HL-60 (cell line): ENCODE measurements around the gene CCDC15.

Experiments used
- DNase-seq, 2 experiments: peaks; one replicate each; pipeline ENCODE4 v3.0.0-alpha.2; 2010 to 2020; ENCODE audit warnings: low read depth in 1 of 2, low spot score in 1 of 2
- H3K27ac ChIP-seq: fragments of 250-450 bp; sonication (Bioruptor Pico); replicated peaks from 2 replicates; pipeline ENCODE4 v1.5.1; 2020; ENCODE audit warnings: mild to moderate bottlenecking, moderate library complexity
- H3K27me3 ChIP-seq: fragments of 250-450 bp; sonication (Bioruptor Pico); 2 replicates; pipeline ENCODE4 v1.5.1; 2021; ENCODE audit warnings: mild to moderate bottlenecking, moderate library complexity; ENCODE audit not compliant: insufficient read depth, poor library complexity, severe bottlenecking
- H3K4me3 ChIP-seq: replicated peaks from 2 replicates; pipeline ENCODE4 v1.5.1; 2011; ENCODE audit warnings: mild to moderate bottlenecking, control low read depth, low read length; ENCODE audit not compliant: insufficient read depth
- CTCF ChIP-seq: IDR thresholded peaks from one replicate; pipeline ENCODE4 v1.5.1; 2011; ENCODE audit warnings: low read length, control low read depth, inconsistent platforms; ENCODE audit not compliant: insufficient read depth
- GABPA ChIP-seq: IDR thresholded peaks from 2 replicates; pipeline ENCODE4 v1.6.1; 2012; ENCODE audit warnings: low read depth
- POLR2AphosphoS5 ChIP-seq: IDR thresholded peaks from 2 replicates; pipeline ENCODE4 v1.6.1; 2012; ENCODE audit warnings: low read depth
- REST ChIP-seq: IDR thresholded peaks from 2 replicates; pipeline ENCODE4 v1.6.1; 2012; ENCODE audit warnings: low read depth; ENCODE audit not compliant: insufficient replicate concordance
- SPI1 ChIP-seq: IDR thresholded peaks from 2 replicates; pipeline ENCODE4 v1.6.1; 2012; ENCODE audit warnings: low read depth, mild to moderate bottlenecking, borderline replicate concordance

The CCDC15 gene

GRCh38 chr11:125069796-125070195 is 115.8 kb downstream of the CCDC15 start:
- DNase-seq, result peak in 1 of 2 experiments; percentile 49
- H3K27me3 ChIP-seq, result no peaks in the 10 kb centered on the region
- peak overlapping the region; percentile 73 for H3K27ac ChIP-seq
- no peak overlapping the region for H3K4me3 ChIP-seq
- no peak for TF ChIP-seq GABPA
- peak; percentile 57; the same call in 1 of the 2 replicates for TF ChIP-seq POLR2AphosphoS5

GRCh38 chr11:125070699-125071254 is 116.8 kb downstream of the CCDC15 start:
- TF ChIP-seq SPI1, result peak; percentile 85
- no peak for TF ChIP-seq GABPA
- TF ChIP-seq POLR2AphosphoS5, result peak; percentile 94
- TF ChIP-seq REST, result peak; percentile 26
- TF ChIP-seq CTCF, result no peak
- Histone ChIP-seq H3K27ac (peak overlapping the region; percentile 73), H3K27me3 (no peaks in the 10 kb centered on the region), H3K4me3 (no peak overlapping the region)
- DNase-seq, result peak; percentile 98 to 100

- H3K27ac ChIP-seq, result peak overlapping the region; percentile 73
- TF ChIP-seq REST (no peak), POLR2AphosphoS5 (no peak), SPI1 (no peak), CTCF (no peak), GABPA (no peak)
- H3K4me3 ChIP-seq, result no peak overlapping the region
- DNase-seq, result no peak
- H3K27me3 ChIP-seq, result no peaks in the 10 kb centered on the region
Measured at GRCh38 chr11:125071435-125071834, 117.4 kb downstream of the CCDC15 start.

GRCh38 chr11:125071846-125072217 is 117.8 kb downstream of the CCDC15 start:
- no peak overlapping the region for H3K4me3 ChIP-seq
- DNase-seq, result no peak
- no peaks in the 10 kb centered on the region for H3K27me3 ChIP-seq
- TF ChIP-seq POLR2AphosphoS5, result no peak
- TF ChIP-seq GABPA, result no peak
- no peak for TF ChIP-seq SPI1
- TF ChIP-seq REST, result no peak
- TF ChIP-seq CTCF, result no peak
- peak overlapping the region; percentile 73 for H3K27ac ChIP-seq
